Trophoblast cell (in vitro differentiated cells and primary cell): ENCODE results near the gene MIOX.

Experiments used
- DNase-seq, 2 donors: peaks; one replicate each; pipeline ENCODE4 v3.0.0-alpha.2; 2016
- H2AFZ ChIP-seq: 2 replicates; pipeline ENCODE4 v1.6.1; 2013; ENCODE audit warnings: low read length, moderate library complexity, mild to moderate bottlenecking; ENCODE audit not compliant: insufficient read depth, poor library complexity
- H2AK5ac ChIP-seq: 2 replicates; pipeline ENCODE4 v1.6.1; 2013; ENCODE audit warnings: mild to moderate bottlenecking, low read length
- H2BK120ac ChIP-seq: 2 replicates; pipeline ENCODE4 v1.6.1; 2013; ENCODE audit warnings: low read length, mild to moderate bottlenecking, moderate library complexity; ENCODE audit not compliant: insufficient read depth, poor library complexity
- H2BK12ac ChIP-seq: 2 replicates; pipeline ENCODE4 v1.6.1; 2013; ENCODE audit warnings: mild to moderate bottlenecking, low read length, moderate library complexity
- H2BK5ac ChIP-seq: 2 replicates; pipeline ENCODE4 v1.6.1; 2013; ENCODE audit warnings: low read length, low read depth, moderate library complexity, mild to moderate bottlenecking; ENCODE audit not compliant: poor library complexity
- H3K14ac ChIP-seq: 2 replicates; pipeline ENCODE4 v1.6.1; 2013; ENCODE audit warnings: mild to moderate bottlenecking, low read length
- H3K18ac ChIP-seq: 2 replicates; pipeline ENCODE4 v1.6.1; 2013; ENCODE audit warnings: mild to moderate bottlenecking, low read length
- H3K23ac ChIP-seq: 2 replicates; pipeline ENCODE4 v1.6.1; 2013; ENCODE audit warnings: low read length
- H3K27ac ChIP-seq: 2 replicates; pipeline ENCODE4 v1.5.1; 2013; ENCODE audit warnings: low read depth, mild to moderate bottlenecking, inconsistent platforms, low read length, moderate library complexity
- H3K27me3 ChIP-seq: 2 replicates; pipeline ENCODE4 v1.6.1; 2013; ENCODE audit warnings: inconsistent platforms, mild to moderate bottlenecking, low read length, moderate library complexity; ENCODE audit not compliant: insufficient read depth
- H3K36me3 ChIP-seq, 2 experiments: 1 replicate in 1 of 2; 2 replicates in 1 of 2; pipeline ENCODE4 v1.6.1; 2013; ENCODE audit warnings: low read length in 2 of 2, mild to moderate bottlenecking in 2 of 2, moderate library complexity in 1 of 2; ENCODE audit not compliant: insufficient read depth in 2 of 2, control insufficient read depth in 1 of 2
- H3K4ac ChIP-seq: 2 replicates; pipeline ENCODE4 v1.6.1; 2013; ENCODE audit warnings: low read depth, mild to moderate bottlenecking, low read length, moderate library complexity
- H3K4me1 ChIP-seq, 2 experiments: 1 replicate in 1 of 2; 2 replicates in 1 of 2; pipeline ENCODE4 v1.6.1; 2013; ENCODE audit warnings: low read length in 2 of 2, mild to moderate bottlenecking in 2 of 2, moderate library complexity in 1 of 2; ENCODE audit not compliant: insufficient read depth in 2 of 2, control insufficient read depth in 1 of 2
- H3K4me2 ChIP-seq: 2 replicates; pipeline ENCODE4 v1.6.1; 2013; ENCODE audit warnings: inconsistent platforms, mild to moderate bottlenecking, low read length, moderate library complexity
- H3K4me3 ChIP-seq: 2 replicates; pipeline ENCODE4 v1.5.1; 2013; ENCODE audit warnings: mild to moderate bottlenecking, low read depth, low read length, inconsistent platforms
- H3K79me1 ChIP-seq: one replicate; pipeline ENCODE4 v1.6.1; 2013; ENCODE audit warnings: low read length
- H3K79me2 ChIP-seq: 2 replicates; pipeline ENCODE4 v1.6.1; 2013; ENCODE audit warnings: low read length, mild to moderate bottlenecking; ENCODE audit not compliant: control insufficient read depth, insufficient read depth, poor library complexity
- H3K9ac ChIP-seq: 2 replicates; pipeline ENCODE4 v1.6.1; 2013; ENCODE audit warnings: mild to moderate bottlenecking, low read length
- H3K9me3 ChIP-seq: 2 replicates; pipeline ENCODE4 v1.6.1; 2013; ENCODE audit warnings: low read depth, mild to moderate bottlenecking, control low read depth, inconsistent platforms, low read length; ENCODE audit not compliant: insufficient read depth
- H4K12ac ChIP-seq: 2 replicates; pipeline ENCODE4 v1.6.1; 2013; ENCODE audit warnings: low read depth, mild to moderate bottlenecking, low read length, moderate library complexity
- H4K8ac ChIP-seq: 2 replicates; pipeline ENCODE4 v1.6.1; 2013; ENCODE audit warnings: low read depth, mild to moderate bottlenecking, low read length, moderate library complexity
- H4K91ac ChIP-seq: one replicate; pipeline ENCODE4 v1.6.1; 2013; ENCODE audit warnings: low read depth, mild to moderate bottlenecking, low read length, moderate library complexity
- WGBS: extraction: QIAGEN DNeasy Blood & Tissue Kit; methylation state at CpG from one replicate; pipeline ENCODE4 v1.1.7; 2013; ENCODE audit warnings: missing lambda C conversion rate; ENCODE audit not compliant: insufficient read length, insufficient coverage; ENCODE audit errors: extremely low coverage; 5-methylcytosine and 5-hydroxymethylcytosine counted together

MIOX gene

DNA sequence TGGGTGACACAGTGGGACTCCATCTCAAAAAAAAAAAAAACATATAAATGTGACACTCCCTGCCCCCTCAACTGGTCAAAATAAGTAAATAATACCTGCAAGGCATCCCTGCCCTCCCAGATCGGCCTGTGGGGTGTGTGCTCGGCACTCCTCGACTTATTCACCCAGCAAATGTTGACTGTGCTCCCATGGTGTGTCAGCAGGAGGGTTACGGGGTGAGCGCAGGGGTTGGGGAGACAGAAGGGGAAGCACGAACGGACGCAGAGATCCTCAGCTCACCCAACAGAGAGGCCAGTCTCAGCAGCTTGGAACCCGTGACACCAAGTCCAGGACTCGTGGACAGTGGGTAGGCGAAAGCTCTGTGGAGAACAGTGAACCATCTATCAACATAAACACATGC lies 6.9 kb upstream of the MIOX start:
- Histone ChIP-seq H3K79me1 (peaks cover 13% of the 10 kb centered on the region), H2BK12ac (no peak overlapping the region), H2BK5ac (no peak overlapping the region), H3K9ac (no peak overlapping the region), H3K4ac (no peak overlapping the region), H3K4me1 (peaks cover 10 to 12% of the 10 kb centered on the region in 2 experiments), H3K4me2 (no peak overlapping the region), H3K27me3 (peaks cover 17% of the 10 kb centered on the region), H3K27ac (no peak overlapping the region), H2AK5ac (no peak overlapping the region), H2BK120ac (no peak overlapping the region), H3K36me3 (no peaks in the 10 kb centered on the region), H3K9me3 (peaks cover 7% of the 10 kb centered on the region), H4K91ac (no peak overlapping the region), H3K18ac (no peak overlapping the region), H3K23ac (no peak overlapping the region), H4K8ac (no peak overlapping the region), H3K79me2 (peaks cover 7% of the 10 kb centered on the region), H4K12ac (no peak overlapping the region), H2AFZ (no peak overlapping the region), H3K14ac (no peak overlapping the region), H3K4me3 (peak overlapping the region; percentile 0)
- DNase-seq: no peak
- WGBS: no CpG with 5 or more reads among the region's 11 CpGs

DNA sequence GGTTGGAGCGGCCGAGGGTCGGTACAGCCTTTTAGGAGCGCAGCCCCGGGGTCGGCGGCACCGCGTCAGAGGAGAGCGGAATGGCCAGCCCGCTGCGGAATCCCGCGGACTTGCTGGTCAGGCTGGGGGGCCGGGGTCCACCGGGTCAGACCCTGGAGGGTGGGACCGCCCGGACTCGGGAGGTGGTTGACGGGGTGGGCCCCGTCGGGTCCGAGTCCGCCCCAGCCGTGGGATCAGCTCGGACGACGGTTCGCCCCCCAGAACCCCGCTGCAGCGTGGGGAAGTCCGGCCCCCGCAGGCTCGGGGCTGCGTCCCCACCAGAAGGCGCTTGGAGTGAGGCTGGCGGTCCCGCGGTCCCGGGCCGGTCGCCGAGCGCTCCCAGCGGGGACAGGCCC lies 5.6 kb upstream of the MIOX start:
- no peak overlapping the region for H3K23ac ChIP-seq
- no peak overlapping the region for H3K18ac ChIP-seq
- H2AK5ac ChIP-seq: no peak overlapping the region
- peak overlapping the region; percentile 65 for H2BK120ac ChIP-seq
- no peak overlapping the region for H2BK5ac ChIP-seq
- peaks cover 7% of the 10 kb centered on the region for H3K79me1 ChIP-seq
- H3K79me2 ChIP-seq: peaks cover 2% of the 10 kb centered on the region
- H3K4me3 ChIP-seq: peak overlapping the region; percentile 64
- peak overlapping the region; percentile 58 for H4K12ac ChIP-seq
- peaks cover 4 to 7% of the 10 kb centered on the region in 2 experiments for H3K4me1 ChIP-seq
- H3K4ac ChIP-seq: no peak overlapping the region
- H3K9me3 ChIP-seq: peaks cover 7% of the 10 kb centered on the region
- peak overlapping the region; percentile 75 for H3K14ac ChIP-seq
- DNase-seq: no peak
- H3K27me3 ChIP-seq: peaks cover 17% of the 10 kb centered on the region
- H3K36me3 ChIP-seq: no peaks in the 10 kb centered on the region
- H3K4me2 ChIP-seq: peak overlapping the region; percentile 53
- H4K91ac ChIP-seq: peak overlapping the region; percentile 17
- no peak overlapping the region for H3K9ac ChIP-seq
- peak overlapping the region; percentile 45 for H2AFZ ChIP-seq
- no CpG with 5 or more reads among the region's 45 CpGs for WGBS
- H2BK12ac ChIP-seq: no peak overlapping the region
- H4K8ac ChIP-seq: peak overlapping the region; percentile 67
- no peak overlapping the region for H3K27ac ChIP-seq

DNA sequence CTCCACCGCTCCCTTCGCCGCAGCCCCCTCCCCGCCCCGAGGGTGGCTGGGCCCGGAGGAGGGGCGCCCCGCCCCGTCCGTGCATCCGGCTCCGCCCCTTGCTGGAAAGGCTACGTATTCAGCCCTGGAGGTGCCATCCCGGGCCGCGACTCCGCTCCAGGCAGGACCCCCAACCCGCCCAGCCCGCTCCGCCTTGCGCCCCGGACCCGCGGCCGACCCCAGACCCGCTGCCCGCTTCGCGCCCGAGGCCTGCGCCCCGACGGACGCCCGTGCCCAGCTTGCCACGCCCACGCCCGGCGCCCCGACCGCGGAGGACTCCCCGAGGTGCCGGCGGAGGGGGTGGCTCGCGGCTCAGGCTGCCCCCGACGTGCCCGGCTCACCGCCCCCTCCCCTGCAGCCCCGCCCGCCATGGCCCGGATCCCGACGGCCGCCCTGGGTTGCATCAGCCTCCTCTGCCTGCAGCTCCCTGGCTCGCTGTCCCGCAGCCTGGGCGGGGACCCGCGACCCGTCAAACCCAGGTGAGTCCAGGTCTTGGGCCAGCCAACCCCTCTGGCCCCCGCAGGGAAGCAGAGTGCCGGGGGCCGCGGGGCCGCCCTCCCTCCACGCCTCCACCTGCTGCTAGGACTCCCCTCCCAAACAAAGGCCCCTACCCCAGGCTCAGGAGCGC lies 5.1 kb upstream of the MIOX start, which contains the start of gene ADM2:
ADM2 (plus strand) TSS at position 104 of the 667 bp plus-strand sequence; CDS start at position 409, 305 bp downstream.
- Histone ChIP-seq H3K79me1 (peaks cover 7% of the 10 kb centered on the region), H2AK5ac (peak within 1 kb of the TSS; percentile 4), H3K79me2 (peaks cover 2% of the 10 kb centered on the region), H2BK120ac (peak within 1 kb of the TSS; percentile 65), H3K4me1 (peaks cover 4 to 7% of the 10 kb centered on the region in 2 experiments), H3K27ac (no peak within 1 kb of the TSS), H3K23ac (no peak within 1 kb of the TSS), H3K4me2 (peak within 1 kb of the TSS; percentile 53), H2BK5ac (no peak within 1 kb of the TSS), H2BK12ac (no peak within 1 kb of the TSS), H3K14ac (peak within 1 kb of the TSS; percentile 75), H2AFZ (peak within 1 kb of the TSS; percentile 45), H4K91ac (peak within 1 kb of the TSS; percentile 74), H3K9ac (no peak within 1 kb of the TSS), H3K27me3 (peaks cover 17% of the 10 kb centered on the region), H3K36me3 (no peaks in the 10 kb centered on the region), H4K12ac (peak within 1 kb of the TSS; percentile 58), H3K4ac (peak within 1 kb of the TSS; percentile 12), H4K8ac (peak within 1 kb of the TSS; percentile 67), H3K9me3 (peaks cover 7% of the 10 kb centered on the region), H3K4me3 (peak within 1 kb of the TSS; percentile 64), H3K18ac (peak within 1 kb of the TSS; percentile 61)
- no CpG with 5 or more reads among the region's 70 CpGs for WGBS
- DNase-seq: peak in 1 of 2 donors; percentile 60

DNA sequence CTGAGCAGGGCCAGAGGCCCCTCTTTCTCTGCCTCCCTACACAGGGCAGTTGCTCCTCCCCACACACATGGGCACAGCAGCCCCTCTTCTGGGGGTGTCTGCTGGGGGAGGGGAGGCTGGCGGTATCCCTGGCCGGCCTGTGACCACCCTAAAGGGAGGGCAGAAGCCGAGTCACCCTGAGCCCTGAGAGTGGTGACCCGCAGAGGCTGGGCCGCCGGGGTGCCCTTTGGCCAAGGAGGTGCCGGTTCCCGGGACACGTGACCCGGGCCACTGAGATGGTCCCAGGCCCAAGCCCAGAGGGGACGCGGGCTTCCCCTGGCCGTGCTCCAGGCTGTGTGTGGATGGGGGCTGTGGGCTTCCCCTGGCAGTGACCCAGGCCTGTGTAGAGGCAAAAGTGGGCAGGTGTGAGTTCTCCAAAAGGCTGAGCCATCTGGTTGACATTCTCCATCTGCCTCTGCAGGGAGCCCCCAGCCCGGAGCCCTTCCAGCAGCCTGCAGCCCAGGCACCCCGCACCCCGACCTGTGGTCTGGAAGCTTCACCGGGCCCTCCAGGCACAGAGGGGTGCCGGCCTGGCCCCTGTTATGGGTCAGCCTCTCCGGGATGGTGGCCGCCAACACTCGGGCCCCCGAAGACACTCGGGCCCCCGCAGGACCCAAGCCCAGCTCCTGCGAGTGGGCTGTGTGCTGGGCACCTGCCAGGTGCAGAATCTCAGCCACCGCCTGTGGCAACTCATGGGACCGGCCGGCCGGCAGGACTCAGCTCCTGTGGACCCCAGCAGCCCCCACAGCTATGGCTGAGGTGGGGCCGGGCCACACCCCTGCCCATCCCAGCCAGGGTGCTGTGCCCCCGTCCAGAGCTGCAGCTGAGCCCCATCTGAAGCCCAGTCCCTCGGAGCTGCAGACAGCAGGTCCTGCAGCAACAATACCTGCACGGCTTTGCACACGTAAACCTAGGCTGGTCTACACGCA lies 4.3 kb upstream of the MIOX start:
- Histone ChIP-seq H3K79me1 (peaks cover 7% of the 10 kb centered on the region), H3K79me2 (peaks cover 2% of the 10 kb centered on the region), H2BK5ac (no peak overlapping the region), H3K23ac (no peak overlapping the region), H3K4me3 (no peak overlapping the region), H4K91ac (peak overlapping the region; percentile 74), H2AFZ (no peak overlapping the region), H3K4ac (no peak overlapping the region), H3K27me3 (peaks cover 17% of the 10 kb centered on the region), H3K4me2 (peak overlapping the region; percentile 53), H2AK5ac (peak overlapping the region; percentile 4), H3K4me1 (peaks cover 4% of the 10 kb centered on the region in 2 experiments), H2BK120ac (no peak overlapping the region), H3K9me3 (peaks cover 7% of the 10 kb centered on the region), H4K12ac (no peak overlapping the region), H3K36me3 (no peaks in the 10 kb centered on the region), H3K18ac (no peak overlapping the region), H3K27ac (no peak overlapping the region), H3K14ac (peak overlapping the region; percentile 29), H3K9ac (no peak overlapping the region), H4K8ac (no peak overlapping the region), H2BK12ac (no peak overlapping the region)
- no peak for DNase-seq
- no CpG with 5 or more reads among the region's 35 CpGs for WGBS
